GM12878 (cell line): ENCODE measurements around the gene USF3. TPM values are rescaled to one million over a fixed set of nuclear protein-coding genes. Genes with fewer than 3 reads are reported as not detected.

Source experiments
- ATAC-seq: fragments of 200-7000 bp; cut with Tn5 transposase; 3 replicates; pipeline ENCODE4 v1.9.1; 2020; ENCODE audit warnings: mild to moderate bottlenecking, moderate library complexity
- BruUV-seq: library from RNA; stranded (reverse); fragments of 400-500 nt; replicated peaks from 2 replicates; lab custom pipeline; 2021; lab: Mats Ljungman, UMichigan
- CTCF ChIA-PET: fragments of 300-600 bp; sonication (Branson Sonifier 250); formaldehyde crosslinking; extraction: SDS; loops from one replicate; lab custom pipeline; 2021; ENCODE audit warnings: inconsistent platforms; lab: Yijun Ruan, JAX
- POLR2A ChIA-PET: fragments of 350-600 bp; formaldehyde crosslinking; extraction: SDS; loops from one replicate; lab custom pipeline; 2021; ENCODE audit warnings: inconsistent platforms; lab: Charles Lee
- RAD21 ChIA-PET: fragments of 300-600 bp; sonication (Branson Sonifier 250); formaldehyde crosslinking; loops from one replicate; lab custom pipeline; 2023; ENCODE audit warnings: antibody characterized with exemption; ENCODE audit not compliant: unreplicated experiment; lab: Charles Lee
- SMC1A ChIA-PET: fragments of 300-600 bp; sonication (Branson Sonifier 250); formaldehyde crosslinking; loops from one replicate; lab custom pipeline; 2023; ENCODE audit not compliant: unreplicated experiment, uncharacterized antibody; lab: Charles Lee
- DNase-seq: peaks from one replicate; pipeline ENCODE4 v3.0.0-alpha.2; 2011; ENCODE audit warnings: low read depth, low spot score
- FAIRE-seq: peaks from 3 replicates; lab custom pipeline; 2011; peaks lifted over from hg19 to GRCh38; lab: Jason Lieb, UNC
- H2AFZ ChIP-seq: 2 replicates; pipeline ENCODE4 v1.6.0; 2011; ENCODE audit warnings: low read depth, low read length, control low read depth; ENCODE audit not compliant: control insufficient read depth
- H3K27ac ChIP-seq: 2 replicates; pipeline ENCODE4 v1.5.1; 2011; ENCODE audit warnings: control low read depth; ENCODE audit not compliant: control insufficient read depth, insufficient read depth
- H3K27me3 ChIP-seq, 2 experiments: replicated peaks in 1 of 2; 2 replicates each; pipeline versions ENCODE4 v1.6.0 to v1.6.1; 2011; ENCODE audit warnings: low read length in 1 of 2; ENCODE audit not compliant: control insufficient read depth in 2 of 2, insufficient read depth in 2 of 2
- H3K36me3 ChIP-seq, 2 experiments: 2 replicates each; pipeline ENCODE4 v1.5.1; 2011; ENCODE audit warnings: low read length in 1 of 2; ENCODE audit not compliant: control insufficient read depth in 2 of 2, insufficient read depth in 2 of 2
- H3K4me1 ChIP-seq: 2 replicates; pipeline ENCODE4 v1.6.1; 2011; ENCODE audit warnings: mild to moderate bottlenecking, low read length, moderate library complexity, mixed read lengths; ENCODE audit not compliant: control insufficient read depth, insufficient read depth
- H3K4me2 ChIP-seq: 2 replicates; pipeline ENCODE4 v1.6.0; 2011; ENCODE audit warnings: control low read depth; ENCODE audit not compliant: control insufficient read depth, insufficient read depth
- H3K4me3 ChIP-seq: fragments of 200-600 bp; sonication (generic); 2 replicates; pipeline ENCODE4 v1.5.1; 2016
- H3K79me2 ChIP-seq: 2 replicates; pipeline ENCODE4 v1.6.0; 2011; ENCODE audit warnings: low read length; ENCODE audit not compliant: control insufficient read depth, insufficient read depth
- H3K9ac ChIP-seq: 2 replicates; pipeline ENCODE4 v1.8.0; 2011; ENCODE audit warnings: low read length, control low read depth, mixed read lengths; ENCODE audit not compliant: control insufficient read depth, insufficient read depth
- H3K9me3 ChIP-seq: replicated peaks from 3 replicates; pipeline ENCODE4 v1.5.1; 2011; ENCODE audit warnings: mild to moderate bottlenecking, low read length; ENCODE audit not compliant: control insufficient read depth, insufficient read depth
- H4K20me1 ChIP-seq: 2 replicates; pipeline ENCODE4 v1.6.0; 2011; ENCODE audit not compliant: control insufficient read depth, insufficient read depth
- BMI1 ChIP-seq: fragments of 450-650 bp; IDR thresholded peaks from 2 replicates; pipeline ENCODE4 v1.6.1; 2016; ENCODE audit warnings: mild to moderate bottlenecking, moderate library complexity, borderline replicate concordance
- BRCA1 ChIP-seq: IDR thresholded peaks from 2 replicates; pipeline ENCODE4 v1.6.1; 2011; ENCODE audit warnings: low read depth, low read length, improper control_type of control experiment
- EP300 ChIP-seq, 2 experiments: fragments of 150-350 bp in 1 of 2; IDR thresholded peaks; 2 replicates each; pipeline ENCODE4 v1.6.1; 2011 to 2012; ENCODE audit warnings: low read depth in 2 of 2, low read length in 2 of 2, borderline replicate concordance in 1 of 2, improper control_type of control experiment in 1 of 2, inconsistent platforms in 1 of 2; ENCODE audit not compliant: control insufficient read depth in 1 of 2
- ETV6 ChIP-seq, 2 experiments: fragments of 450-650 bp in 1 of 2; IDR thresholded peaks in 1 of 2; conservative IDR thresholded peaks in 1 of 2; 2 replicates each; pipeline ENCODE4 v1.6.1; 2014; ENCODE audit warnings: antibody characterized with exemption in 1 of 2, borderline replicate concordance in 1 of 2, low read depth in 1 of 2, mild to moderate bottlenecking in 1 of 2, moderate library complexity in 1 of 2
- FOXM1 ChIP-seq: IDR thresholded peaks from 2 replicates; pipeline ENCODE4 v1.6.1; 2012; ENCODE audit warnings: low read depth, mild to moderate bottlenecking, inconsistent platforms, low read length, moderate library complexity
- IKZF1 ChIP-seq: fragments of 450-650 bp; conservative IDR thresholded peaks from 2 replicates; pipeline ENCODE4 v1.6.1; 2017; ENCODE audit warnings: antibody characterized with exemption, mild to moderate bottlenecking
- MLLT1 ChIP-seq: fragments of 450-650 bp; IDR thresholded peaks from 2 replicates; pipeline ENCODE4 v1.6.1; 2016; ENCODE audit warnings: mild to moderate bottlenecking
- NR2C1 ChIP-seq: fragments of 450-650 bp; IDR thresholded peaks from 2 replicates; pipeline ENCODE4 v1.6.1; 2017; ENCODE audit warnings: antibody characterized with exemption, mild to moderate bottlenecking, moderate library complexity
- SKIL ChIP-seq: fragments of 450-650 bp; IDR thresholded peaks from 2 replicates; pipeline ENCODE4 v1.6.1; 2017; ENCODE audit warnings: mild to moderate bottlenecking, low read depth, inconsistent platforms; ENCODE audit not compliant: poor library complexity, severe bottlenecking
- TCF7 ChIP-seq: IDR thresholded peaks from 2 replicates; pipeline ENCODE4 v1.6.1; 2014; ENCODE audit warnings: antibody characterized with exemption, borderline replicate concordance
- YY1 ChIP-seq: IDR thresholded peaks from 2 replicates; pipeline ENCODE4 v1.6.1; 2011; ENCODE audit warnings: low read depth, mild to moderate bottlenecking, low read length
- WGBS: methylation state at CpG from one replicate; pipeline ENCODE4 v1.1.6; 2016; ENCODE audit warnings: low lambda C conversion rate; ENCODE audit not compliant: insufficient replicate concordance, insufficient coverage; ENCODE audit errors: missing lambda C conversion rate; 5-methylcytosine and 5-hydroxymethylcytosine counted together
- in situ Hi-C: fragments of 300-500 bp; cut with MboI; formaldehyde crosslinking; loops from 9 replicates; pipeline ENCODE4 v1.14.3; 2018; ENCODE audit warnings: mixed read lengths
- intact Hi-C: fragments of 100-400 bp; cut with micrococcal nuclease; formaldehyde crosslinking; loops from one replicate; pipeline ENCODE4 v1.14.2; 2022; ENCODE audit not compliant: unreplicated experiment
- polyA plus RNA-seq, 11 experiments: library from polyadenylated mRNA; depleted of rRNA in 4 of 11; unstranded in 6 of 11; stranded (reverse) in 5 of 11; fragments of >200 nt; fragmentation: Nextera tagmentation in 4 of 11; fragmentation: Illumina TruSeq in 1 of 11; extraction: Ambion mirVana in 4 of 11; extraction: Trizol in 1 of 11; gene quantifications; 1 replicate in 1 of 11; 2 replicates in 10 of 11; pipeline versions ENCODE4 v1.2.1 to v1.2.3, GENCODE V29; 2011 to 2016; ENCODE audit warnings: inconsistent platforms in 2 of 11, missing spikeins in 2 of 11, low read depth in 1 of 11
- total RNA-seq, 4 experiments: library from RNA; depleted of rRNA in 3 of 4; stranded (reverse); fragments of >200 nt in 3 of 4; fragmentation: Illumina TruSeq in 1 of 4; extraction: Trizol in 1 of 4; gene quantifications; 2 replicates each; pipeline versions ENCODE4 v1.2.1 to v1.2.3, GENCODE V29; 2013 to 2021

Gene USF3
- total and polyA plus RNA-seq, 10 of the 15 experiments (the other 5 are each of a cell fraction or from before 2014, with no cell fraction given) = 3.1 to 15.9 (median 7.8) TPM

- no peak for TF ChIP-seq FOXM1
- no peak for TF ChIP-seq TCF7
- no peak for TF ChIP-seq SKIL
- no peak for TF ChIP-seq IKZF1
- TF ChIP-seq ETV6 (conservative IDR thresholded peaks at IDR 0.05 in 1 of 2, IDR thresholded peaks at IDR 0.05 in 1 of 2; ENCODE audit: borderline replicate concordance in 1 of 2, low read depth in 1 of 2) = no peak
- no peak for TF ChIP-seq NR2C1
Measured at GRCh38 chr3:113690482-113690881, 6.0 kb downstream of the USF3 start (continued).

GRCh38 chr3:113685956-113686721, 10.3 kb downstream of the USF3 start:
- Histone ChIP-seq H3K9ac (no peak overlapping the region), H3K4me3 (no peak overlapping the region), H3K79me2 (no peaks in the 10 kb centered on the region), H4K20me1 (no peaks in the 10 kb centered on the region), H3K4me1 (no peaks in the 10 kb centered on the region), H3K27me3 (no peaks in the 10 kb centered on the region), H3K27ac (no peak overlapping the region), H3K9me3 (peaks cover 2% of the 10 kb centered on the region; the same call in 2 of the 3 replicates), H2AFZ (no peak overlapping the region), H3K36me3 (no peaks in the 10 kb centered on the region), H3K4me2 (no peak overlapping the region)
- ATAC-seq (no peak), FAIRE-seq (no peak), DNase-seq (no peak)
- ChIA-PET SMC1A (interaction anchor here (1.1 to 1.5 kb wide), 2 partner anchors 8 to 54 kb away, joined by 3 to 4 read pairs; no protein-coding TSS in a partner anchor), RAD21 (no interaction called here), CTCF (no interaction called here), POLR2A (interaction anchor here (0.5 to 1.5 kb wide), 2 partner anchors 10 to 171 kb away, joined by 3 read pairs; partner anchors contain the start of gene USF3)
- in situ Hi-C loops (no loop called here), intact Hi-C loops (no loop called here)
- no peak for TF ChIP-seq BRCA1
- TF ChIP-seq BMI1 = no peak
- TF ChIP-seq YY1 = no peak
- TF ChIP-seq EP300 (IDR thresholded peaks at IDR 0.05; ENCODE audit: borderline replicate concordance in 1 of 2, control insufficient read depth in 1 of 2, low read depth in 2 of 2, low read length in 2 of 2) = no peak
- no peak for TF ChIP-seq MLLT1
- WGBS = 100% methylated on average over 2 of the region's 2 CpGs
- no TSS peak for BruUV-seq
